Erythroblast (primary cell): ENCODE measurements around the gene XKR7.

Experiments used
- GATA1 ChIP-seq: IDR thresholded peaks from 2 replicates; pipeline ENCODE4 v1.6.1; 2011; ENCODE audit warnings: low read depth, mild to moderate bottlenecking, control low read depth, low read length, moderate library complexity
- POLR2A ChIP-seq: IDR thresholded peaks from 2 replicates; pipeline ENCODE4 v1.6.1; 2011; ENCODE audit warnings: mild to moderate bottlenecking, low read length

DNA sequence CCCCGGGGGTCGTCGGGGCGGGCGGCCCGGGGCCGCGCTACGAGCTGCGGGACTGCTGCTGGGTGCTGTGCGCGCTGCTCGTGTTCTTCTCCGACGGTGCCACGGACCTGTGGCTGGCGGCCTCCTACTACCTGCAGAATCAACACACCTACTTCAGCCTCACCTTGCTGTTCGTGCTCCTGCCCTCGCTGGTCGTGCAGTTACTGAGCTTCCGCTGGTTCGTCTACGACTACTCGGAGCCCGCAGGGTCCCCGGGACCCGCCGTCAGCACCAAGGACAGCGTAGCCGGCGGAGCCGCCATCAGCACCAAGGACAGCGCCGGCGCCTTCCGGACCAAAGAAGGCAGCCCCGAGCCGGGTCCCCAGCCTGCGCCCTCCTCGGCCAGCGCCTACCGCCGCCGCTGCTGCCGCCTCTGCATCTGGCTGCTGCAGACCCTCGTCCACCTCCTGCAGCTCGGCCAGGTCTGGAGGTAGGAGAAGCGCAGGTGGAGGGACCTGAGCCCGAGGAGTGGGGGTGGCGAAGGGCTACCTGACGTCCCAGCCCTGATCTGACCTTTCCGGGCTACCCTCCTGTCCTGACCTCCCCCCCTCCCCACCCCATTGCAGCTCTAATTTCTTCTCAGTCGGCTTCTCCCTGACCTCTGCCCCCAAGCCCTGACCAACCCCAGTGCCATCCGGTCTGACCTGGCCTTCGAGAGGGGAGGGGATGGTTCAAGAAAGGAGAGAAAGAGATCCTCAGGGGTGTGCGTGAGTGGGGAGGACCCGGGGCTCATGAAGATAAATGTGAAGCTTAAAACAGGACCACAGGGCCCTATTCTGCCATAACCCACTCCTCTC is 558 bp downstream of the XKR7 start:
- no peak for TF ChIP-seq POLR2A
- TF ChIP-seq GATA1, result no peak
